Measurements from ENCODE around the gene ALKBH5. TPM values are rescaled to one million over a fixed set of nuclear protein-coding genes. Genes with fewer than 3 reads are reported as not detected.
A peak's percentile ranks its signal among the peaks of the same experiment; 100 is the strongest.

The ALKBH5 gene
- total RNA-seq, 2 donors from 2014 or later: 45.4 to 48.8 TPM

- DNase-seq (peak; percentile 96 to 97 (median 97)), ATAC-seq (peak; percentile 99)
- TF ChIP-seq POLR2A (IDR thresholded peaks at IDR 0.05): no peak
- TF ChIP-seq CTCF (IDR thresholded peaks at IDR 0.05): no peak
- Histone ChIP-seq H3K27me3 (no peaks in the 10 kb centered on the region), H3K4me3 (peak within 1 kb of the TSS; percentile 21 to 41), H3K9me3 (no peaks in the 10 kb centered on the region), H3K4me1 (peaks cover 14% of the 10 kb centered on the region), H3K27ac (peak within 1 kb of the TSS in 1 of 4 donors; percentile 27), H3K36me3 (replicated peaks in 1 of 2; ENCODE audit: insufficient read depth in 1 of 2, low read depth in 2 of 2) (no peaks in the 10 kb centered on the region)
- intact Hi-C loops (cut with DNase I): no loop called here
- WGBS, 2 donors: 0 to 3% methylated on average over 12 to 39 of the region's 60 CpGs
Measured at GRCh38 chr17:18225121-18225641, 41.6 kb downstream of the ALKBH5 start, which contains the start of gene LLGL1. TSS of gene LLGL1 (plus strand) at chr17:18225635. CDS start at chr17:18225683, 48 bp downstream.

GRCh38 chr17:18225642-18226283 is 42.1 kb downstream of the ALKBH5 start:
- TF ChIP-seq CTCF (IDR thresholded peaks at IDR 0.05) (no peak), POLR2A (IDR thresholded peaks at IDR 0.05) (no peak)
- peak overlapping the region; percentile 21 to 41 for H3K4me3 ChIP-seq
- DNase-seq (no peak), ATAC-seq (peak; percentile 14)
- 0% methylated on average over 6 to 36 of the region's 57 CpGs for WGBS, 2 donors
- peaks cover 14% of the 10 kb centered on the region for H3K4me1 ChIP-seq
- H3K36me3 ChIP-seq (replicated peaks in 1 of 2; ENCODE audit: insufficient read depth in 1 of 2, low read depth in 2 of 2): no peaks in the 10 kb centered on the region
- no peaks in the 10 kb centered on the region for H3K27me3 ChIP-seq
- intact Hi-C loops (cut with DNase I): no loop called here
- no peak overlapping the region for H3K27ac ChIP-seq
- H3K9me3 ChIP-seq: no peaks in the 10 kb centered on the region

GRCh38 chr17:18226284-18226945 is 42.8 kb downstream of the ALKBH5 start:
- intact Hi-C loops (cut with DNase I): no loop called here
- Histone ChIP-seq H3K4me3 (peak overlapping the region; percentile 21 to 41), H3K27ac (no peak overlapping the region), H3K9me3 (no peaks in the 10 kb centered on the region), H3K4me1 (peaks cover 14% of the 10 kb centered on the region), H3K27me3 (no peaks in the 10 kb centered on the region), H3K36me3 (replicated peaks in 1 of 2; ENCODE audit: insufficient read depth in 1 of 2, low read depth in 2 of 2) (no peaks in the 10 kb centered on the region)
- no peak for DNase-seq
- 10 to 28% methylated on average over 5 to 16 of the region's 16 CpGs for WGBS, 2 donors
- ATAC-seq: no peak
- TF ChIP-seq POLR2A (IDR thresholded peaks at IDR 0.05) (no peak), CTCF (IDR thresholded peaks at IDR 0.05) (no peak)

GRCh38 chr17:18227635-18228034 is 44.0 kb downstream of the ALKBH5 start:
- Histone ChIP-seq H3K9me3 (no peaks in the 10 kb centered on the region), H3K4me1 (peaks cover 14% of the 10 kb centered on the region), H3K36me3 (replicated peaks in 1 of 2; ENCODE audit: insufficient read depth in 1 of 2, low read depth in 2 of 2) (no peaks in the 10 kb centered on the region), H3K27me3 (no peaks in the 10 kb centered on the region), H3K27ac (no peak overlapping the region), H3K4me3 (no peak overlapping the region)
- 98 to 100% methylated on average over 5 of the region's 5 CpGs for WGBS, 2 donors
- ATAC-seq (no peak), DNase-seq (no peak)
- intact Hi-C loops (cut with DNase I): no loop called here
- TF ChIP-seq CTCF (IDR thresholded peaks at IDR 0.05): no peak
- TF ChIP-seq POLR2A (IDR thresholded peaks at IDR 0.05): no peak
